ENCODE data around the gene TNKS2.
"Not testable (repeated sequence)": the region's sequence is repeated elsewhere in the genome, so short reads cannot be mapped to it uniquely, and the experiment has no call there.

Gene TNKS2

GRCh38 chr10:91796331-91797047 lies 1.7 kb upstream of the TNKS2 start:
- DNase-seq (ENCODE audit: low read depth): peak; percentile 10

- no peak for DNase-seq (ENCODE audit: low read depth)
Measured at GRCh38 chr10:91797048-91797690, 1.1 kb upstream of the TNKS2 start.

- peak; percentile 63 for DNase-seq (ENCODE audit: low read depth)
Measured at GRCh38 chr10:91798649-91799611, 704 bp downstream of the TNKS2 start.

- DNase-seq (ENCODE audit: low read depth): peak; percentile 20
Measured at GRCh38 chr10:91799612-91799975, 1.4 kb downstream of the TNKS2 start.

- no peak for DNase-seq (ENCODE audit: low read depth)
Measured at GRCh38 chr10:91800182-91800581, 2.0 kb downstream of the TNKS2 start.

- no peak for DNase-seq (ENCODE audit: low read depth)
Measured at GRCh38 chr10:91800756-91801155, 2.5 kb downstream of the TNKS2 start.

GRCh38 chr10:91803386-91804125 lies 5.3 kb downstream of the TNKS2 start:
- no peak for DNase-seq (ENCODE audit: low read depth)

GRCh38 chr10:91804126-91804510 lies 5.9 kb downstream of the TNKS2 start:
- DNase-seq (ENCODE audit: low read depth): no peak

- peak; percentile 26 for DNase-seq (ENCODE audit: low read depth)
Measured at GRCh38 chr10:91805110-91805838, 7.0 kb downstream of the TNKS2 start.

- DNase-seq (ENCODE audit: low read depth): not testable (repeated sequence)
Measured at GRCh38 chr10:91807264-91807663, 9.0 kb downstream of the TNKS2 start.

GRCh38 chr10:91813251-91813650 lies 15.0 kb downstream of the TNKS2 start:
- DNase-seq (ENCODE audit: low read depth): no peak

- no peak for DNase-seq (ENCODE audit: low read depth)
Measured at GRCh38 chr10:91816981-91817380, 18.8 kb downstream of the TNKS2 start.

GRCh38 chr10:91820144-91820543 lies 21.9 kb downstream of the TNKS2 start:
- DNase-seq (ENCODE audit: low read depth): peak; percentile 73

GRCh38 chr10:91824076-91824475 lies 25.9 kb downstream of the TNKS2 start:
- DNase-seq (ENCODE audit: low read depth): no peak

- no peak for DNase-seq (ENCODE audit: low read depth)
Measured at GRCh38 chr10:91829268-91829667, 31.0 kb downstream of the TNKS2 start.

- DNase-seq (ENCODE audit: low read depth): no peak
Measured at GRCh38 chr10:91838199-91838598, 40.0 kb downstream of the TNKS2 start.

- DNase-seq (ENCODE audit: low read depth): no peak
Measured at GRCh38 chr10:91843083-91843482, 44.9 kb downstream of the TNKS2 start.

GRCh38 chr10:91856637-91857036 lies 58.4 kb downstream of the TNKS2 start:
- no peak for DNase-seq (ENCODE audit: low read depth)

GRCh38 chr10:91860885-91861284 lies 62.7 kb downstream of the TNKS2 start:
- DNase-seq (ENCODE audit: low read depth): no peak

- DNase-seq (ENCODE audit: low read depth): no peak
Measured at GRCh38 chr10:91864099-91864498, 65.9 kb downstream of the TNKS2 start.

- peak; percentile 27 for DNase-seq (ENCODE audit: low read depth)
Measured at GRCh38 chr10:91864744-91865143, 66.5 kb downstream of the TNKS2 start.

Measured in iris pigment epithelial cell (primary cell).